H1 (cell line): ENCODE data around the gene RFX1. TPM values are rescaled to one million over a fixed set of nuclear protein-coding genes. Genes with fewer than 3 reads are reported as not detected.
"Not testable (repeated sequence)": the region's sequence is repeated elsewhere in the genome, so short reads cannot be mapped to it uniquely, and the experiment has no call there.

Source experiments
- CTCF ChIA-PET: fragments of 300-600 bp; sonication (Branson Sonifier 250); formaldehyde crosslinking; loops from one replicate; lab custom pipeline; 2021; ENCODE audit not compliant: partially characterized antibody; lab: Charles Lee
- POLR2A ChIA-PET: fragments of 300-600 bp; sonication (Branson Sonifier 250); formaldehyde crosslinking; loops from one replicate; lab custom pipeline; 2021; ENCODE audit warnings: inconsistent platforms; ENCODE audit not compliant: partially characterized antibody; lab: Charles Lee
- DNase-seq, 2 experiments: peaks; one replicate each; pipeline versions ENCODE4 v3.0.0 to v3.0.0-alpha.2; 2010 to 2022; ENCODE audit warnings: low spot score in 2 of 2, low read depth in 1 of 2, mixed read lengths in 1 of 2
- FAIRE-seq: peaks from 2 replicates; lab custom pipeline; 2011; peaks lifted over from hg19 to GRCh38; lab: Jason Lieb, UNC
- H2AFZ ChIP-seq: 2 replicates; pipeline ENCODE4 v1.8.1; 2012; ENCODE audit warnings: low read length, inconsistent platforms
- H2AK5ac ChIP-seq: 2 replicates; pipeline ENCODE4 v1.6.1; 2013; ENCODE audit warnings: low read depth, low read length
- H2BK120ac ChIP-seq: replicated peaks from 2 replicates; pipeline ENCODE3; 2013; ENCODE audit warnings: low read depth, low read length, inconsistent platforms
- H2BK12ac ChIP-seq: 2 replicates; pipeline ENCODE4 v1.6.1; 2013; ENCODE audit warnings: low read depth, low read length
- H2BK15ac ChIP-seq: 2 replicates; pipeline ENCODE4 v1.6.1; 2013; ENCODE audit warnings: low read length
- H2BK20ac ChIP-seq: 2 replicates; pipeline ENCODE4 v1.6.1; 2013; ENCODE audit warnings: low read length
- H2BK5ac ChIP-seq: 2 replicates; pipeline ENCODE4 v1.6.1; 2013; ENCODE audit warnings: low read depth, low read length
- H3K14ac ChIP-seq: 2 replicates; pipeline ENCODE4 v1.6.1; 2013; ENCODE audit warnings: inconsistent platforms; ENCODE audit not compliant: insufficient read length
- H3K18ac ChIP-seq: 2 replicates; pipeline ENCODE4 v1.6.1; 2013; ENCODE audit warnings: low read length; ENCODE audit errors: extremely low read depth
- H3K23ac ChIP-seq: 2 replicates; pipeline ENCODE4 v1.6.1; 2013; ENCODE audit warnings: inconsistent platforms; ENCODE audit not compliant: insufficient read length
- H3K23me2 ChIP-seq: 2 replicates; pipeline ENCODE4 v1.6.1; 2013; ENCODE audit warnings: low read depth, low read length
- H3K27ac ChIP-seq: 2 replicates; pipeline ENCODE4 v1.6.1; 2011; ENCODE audit warnings: low read depth, low read length, inconsistent platforms
- H3K27me3 ChIP-seq, 4 experiments: replicated peaks in 1 of 4; 1 replicate in 1 of 4; 2 replicates in 3 of 4; pipeline versions ENCODE4 v1.6.1 to v1.8.1; 2011 to 2013; ENCODE audit warnings: low read length in 3 of 4, mild to moderate bottlenecking in 3 of 4, inconsistent platforms in 2 of 4, mixed read lengths in 2 of 4, moderate library complexity in 1 of 4; ENCODE audit not compliant: control insufficient read depth in 3 of 4, insufficient read depth in 3 of 4; ENCODE audit errors: extremely low read depth in 1 of 4
- H3K36me3 ChIP-seq, 4 experiments: 2 replicates each; pipeline versions ENCODE4 v1.6.1 to v1.8.1; 2011 to 2013; ENCODE audit warnings: mild to moderate bottlenecking in 4 of 4, low read length in 3 of 4, moderate library complexity in 2 of 4, control low read depth in 1 of 4, inconsistent platforms in 1 of 4; ENCODE audit not compliant: insufficient read depth in 4 of 4, control insufficient read depth in 2 of 4
- H3K4ac ChIP-seq: replicated peaks from 2 replicates; pipeline ENCODE3; 2013; ENCODE audit warnings: low read length, low read depth, mixed read lengths, inconsistent platforms; ENCODE audit not compliant: insufficient read length
- H3K4me1 ChIP-seq, 4 experiments: replicated peaks in 1 of 4; 1 replicate in 1 of 4; 2 replicates in 3 of 4; pipeline versions ENCODE4 v1.6.1 to v1.8.1; 2011 to 2013; ENCODE audit warnings: low read length in 3 of 4, inconsistent platforms in 2 of 4, mixed read lengths in 1 of 4; ENCODE audit not compliant: insufficient read depth in 4 of 4, control insufficient read depth in 3 of 4
- H3K4me2 ChIP-seq, 2 experiments: 2 replicates each; pipeline versions ENCODE4 v1.6.1 to v1.8.1; 2011 to 2013; ENCODE audit warnings: low read depth in 2 of 2, low read length in 2 of 2, control low read depth in 1 of 2, inconsistent platforms in 1 of 2, mild to moderate bottlenecking in 1 of 2; ENCODE audit not compliant: insufficient read depth in 1 of 2
- H3K4me3 ChIP-seq, 4 experiments: fragments of 200-600, 300-600 bp in 1 of 4; sonication (generic), shearing (Covaris generic), sonication (Bioruptor Twin) in 1 of 4; 2 replicates each; pipeline versions ENCODE4 v1.5.1 to v1.8.1; 2011 to 2016; ENCODE audit warnings: low read length in 4 of 4, low read depth in 3 of 4, control low read depth in 2 of 4, inconsistent platforms in 2 of 4, mild to moderate bottlenecking in 2 of 4, mixed read lengths in 1 of 4, moderate library complexity in 1 of 4; ENCODE audit not compliant: insufficient read depth in 2 of 4; ENCODE audit errors: extremely low read depth in 1 of 4
- H3K56ac ChIP-seq: replicated peaks from 2 replicates; pipeline ENCODE3; 2013; ENCODE audit warnings: low read depth, mild to moderate bottlenecking, mixed read lengths, low read length, inconsistent platforms; ENCODE audit not compliant: insufficient read length
- H3K79me1 ChIP-seq: 2 replicates; pipeline ENCODE4 v1.6.1; 2013; ENCODE audit warnings: low read depth, low read length, control low read depth
- H3K79me2 ChIP-seq, 2 experiments: 2 replicates each; pipeline versions ENCODE4 v1.6.1 to v1.8.1; 2012 to 2013; ENCODE audit warnings: low read length in 2 of 2, mild to moderate bottlenecking in 2 of 2, inconsistent platforms in 1 of 2; ENCODE audit not compliant: insufficient read depth in 2 of 2, control insufficient read depth in 1 of 2
- H3K9ac ChIP-seq, 4 experiments: replicated peaks in 1 of 4; 1 replicate in 1 of 4; 2 replicates in 3 of 4; pipeline versions ENCODE4 v1.6.1 to v1.8.1; 2011 to 2013; ENCODE audit warnings: low read depth in 3 of 4, low read length in 3 of 4, control low read depth in 2 of 4, mild to moderate bottlenecking in 2 of 4, moderate library complexity in 2 of 4, inconsistent platforms in 1 of 4; ENCODE audit errors: extremely low read depth in 1 of 4
- H3K9me3 ChIP-seq, 2 experiments: 2 replicates each; pipeline versions ENCODE4 v1.6.1 to v1.8.1; 2012 to 2013; ENCODE audit warnings: mild to moderate bottlenecking in 2 of 2, moderate library complexity in 2 of 2, control low read depth in 1 of 2, inconsistent platforms in 1 of 2, low read depth in 1 of 2, low read length in 1 of 2, mixed read lengths in 1 of 2; ENCODE audit not compliant: insufficient read depth in 2 of 2
- H4K20me1 ChIP-seq, 2 experiments: replicated peaks in 1 of 2; 2 replicates each; pipeline versions ENCODE3 to v1.8.1; 2011 to 2013; ENCODE audit warnings: inconsistent platforms in 2 of 2, low read length in 2 of 2, mild to moderate bottlenecking in 1 of 2; ENCODE audit not compliant: insufficient read depth in 2 of 2, control insufficient read depth in 1 of 2
- H4K5ac ChIP-seq: 2 replicates; pipeline ENCODE4 v1.6.1; 2013; ENCODE audit warnings: low read length, low read depth, mixed read lengths, inconsistent platforms; ENCODE audit not compliant: insufficient read length
- H4K8ac ChIP-seq: 2 replicates; pipeline ENCODE4 v1.8.0; 2013; ENCODE audit warnings: mild to moderate bottlenecking, moderate library complexity, low read length, inconsistent platforms; ENCODE audit not compliant: insufficient read depth; ENCODE audit errors: extremely low read depth
- H4K91ac ChIP-seq: replicated peaks from 2 replicates; pipeline ENCODE3; 2013; ENCODE audit warnings: low read length, mixed read lengths, inconsistent platforms; ENCODE audit not compliant: insufficient read length
- WGBS, 2 experiments: shearing (Covaris generic) in 1 of 2; methylation state at CpG; one replicate each; pipeline versions ENCODE4 v1.1.6 to v1.1.7; 2013 to 2015; ENCODE audit warnings: low lambda C conversion rate in 2 of 2, mixed read lengths in 2 of 2, inconsistent platforms in 1 of 2, low coverage in 1 of 2, missing lambda C conversion rate in 1 of 2; ENCODE audit not compliant: insufficient replicate concordance in 2 of 2, insufficient coverage in 1 of 2, insufficient read length in 1 of 2; ENCODE audit errors: extremely low coverage in 1 of 2, missing lambda C conversion rate in 1 of 2; 5-methylcytosine and 5-hydroxymethylcytosine counted together
- polyA plus RNA-seq, 7 experiments: library from polyadenylated mRNA; depleted of rRNA in 3 of 7; stranded (reverse) in 5 of 7; unstranded in 2 of 7; fragments of >200 nt in 5 of 7; fragments of 200-250 nt in 2 of 7; gene quantifications; 1 replicate in 5 of 7; 2 replicates in 1 of 7; 4 replicates in 1 of 7; pipeline versions ENCODE4 v1.2.1 to v1.2.3, GENCODE V29; 2011 to 2013; ENCODE audit warnings: missing spikeins in 2 of 7, mixed read lengths in 2 of 7
- total RNA-seq: library from RNA; stranded (reverse); fragmentation: NEBNext Ultra II Directional; extraction: Animal tissue kit (Norgen Biotek cat#: 25700); gene quantifications from 2 replicates; pipeline ENCODE4 v1.2.1, GENCODE V29; 2021

The RFX1 gene
- total and polyA plus RNA-seq, 2 of the 8 experiments (the other 6 are each of a cell fraction or from before 2014, with no cell fraction given) = 4.9 to 17.0 TPM

DNA sequence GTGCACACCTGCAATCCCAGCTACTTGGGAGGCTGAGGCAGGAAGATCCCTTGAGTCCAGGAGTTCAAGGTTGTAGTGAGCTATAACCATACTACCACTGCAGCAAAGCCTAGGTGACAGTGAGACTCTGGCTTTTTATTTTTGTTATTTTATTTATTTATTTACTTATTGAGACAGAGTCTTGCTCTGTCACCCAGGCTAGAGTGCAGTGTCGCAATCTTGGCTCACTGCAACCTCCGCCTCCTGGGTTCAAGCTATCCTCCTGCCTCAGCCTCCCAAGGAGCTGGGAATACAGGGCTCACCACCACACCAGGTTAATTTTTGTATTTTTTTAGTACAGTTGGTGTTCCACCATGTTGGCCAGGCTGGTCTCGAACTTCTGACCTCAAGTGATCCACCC, 32.6 kb downstream of the RFX1 start:
- H3K9me3 ChIP-seq, H3K27me3 ChIP-seq, H2BK5ac ChIP-seq, H2BK120ac ChIP-seq, H2AFZ ChIP-seq, H4K8ac ChIP-seq, H3K23me2 ChIP-seq, H2BK20ac ChIP-seq, H3K56ac ChIP-seq, H4K20me1 ChIP-seq, H3K79me1 ChIP-seq, H3K18ac ChIP-seq, H4K91ac ChIP-seq, H3K23ac ChIP-seq, H4K5ac ChIP-seq, H2BK12ac ChIP-seq, DNase-seq, H3K27ac ChIP-seq, H3K14ac ChIP-seq, H3K4me3 ChIP-seq, H3K4me1 ChIP-seq, H3K9ac ChIP-seq, H2BK15ac ChIP-seq, H3K79me2 ChIP-seq, FAIRE-seq, H3K4ac ChIP-seq: not testable (repeated sequence)
- ChIA-PET POLR2A (interaction anchor here (0.6 to 4.9 kb wide), 8 partner anchors 12 to 371 kb away, joined by 3 to 44 read pairs (median 3); no protein-coding TSS in a partner anchor), CTCF (interaction anchor here (1.6 to 10.3 kb wide), 6 partner anchors 12 to 99 kb away, joined by 3 to 77 read pairs (median 6); partner anchors contain the start of genes IL27RA and MISP3)
- peak overlapping the region; percentile 65; the same call in 1 of the 2 replicates for H2AK5ac ChIP-seq
- WGBS, 2 experiments = 85% methylated on average over 3 of the region's 3 CpGs; no CpG with 5 or more reads in 1 of the 2 experiments
- peaks cover 0 to 11% (median 5%) of the 10 kb centered on the region in 4 experiments; a peak in 3 of 8 replicates for H3K36me3 ChIP-seq
- peak overlapping the region in 1 of 2 experiments; percentile 42; a peak in 1 of 4 replicates for H3K4me2 ChIP-seq
